ENCODE data around the gene PRRX2. TPM values are rescaled to one million over a fixed set of nuclear protein-coding genes. Genes with fewer than 3 reads are reported as not detected.
A peak's percentile ranks its signal among the peaks of the same experiment; 100 is the strongest.

Gene PRRX2
- total and polyA plus RNA-seq, 2 of the 13 experiments (the other 11 are each of a cell fraction or from before 2014, with no cell fraction given) = 0.05 TPM; not detected in 1

- TF ChIP-seq CREB1 (IDR thresholded peaks at IDR 0.05) (peak; percentile 60), CREB1 (CRISPR knock-in tag; IDR thresholded peaks at IDR 0.05) (no peak), RCOR2 (CRISPR knock-in tag; IDR thresholded peaks at IDR 0.05) (no peak)
- Histone ChIP-seq H3K79me2 (ENCODE audit: insufficient read depth, low read length) (no peaks in the 10 kb centered on the region), H2AFZ (ENCODE audit: low read length) (no peak overlapping the region), H3K4me1 (ENCODE audit: insufficient read depth, low read length) (peaks cover 6% of the 10 kb centered on the region), H4K20me1 (ENCODE audit: insufficient read depth, low read length) (no peaks in the 10 kb centered on the region), H3K4me2 (ENCODE audit: low read depth, low read length) (no peak overlapping the region), H3K36me3 (replicated peaks in 1 of 2; ENCODE audit: control insufficient read depth in 1 of 2, insufficient read depth in 2 of 2, low read length in 2 of 2) (no peaks in the 10 kb centered on the region), H3K9me3 (ENCODE audit: low read length) (no peaks in the 10 kb centered on the region), H3K9ac (ENCODE audit: insufficient read depth, low read depth, low read length) (no peak overlapping the region), H3K27ac (ENCODE audit: extremely low read length, insufficient read depth, low read length) (no peak overlapping the region), H3K27me3 (ENCODE audit: control insufficient read depth in 1 of 2, insufficient read depth in 2 of 2, low read length in 2 of 2) (peaks cover 19 to 83% of the 10 kb centered on the region in 2 experiments; a peak in 4 of 5 replicates), H3K4me3 (replicated peaks in 1 of 3; ENCODE audit: insufficient read depth in 1 of 3, low read depth in 2 of 3, low read length in 3 of 3) (no peak overlapping the region)
- in situ Hi-C loops (cut with HindIII; ENCODE audit: extremely low pct_ligation_motif_present, low pct_unique_long_range_greater_than_20kb) (no loop called here), intact Hi-C loops (cut with micrococcal nuclease; ENCODE audit: unreplicated experiment) (no loop called here)
- DNase-seq (ENCODE audit: low spot score) = no peak
- FAIRE-seq = no peak
- no peak; the same call in 2 of the 3 replicates for ATAC-seq
- ChIA-PET CTCF (ENCODE audit: low intra/inter-chr PET ratio, low total read pairs) (no interaction called here), POLR2A (no interaction called here)
- 17% methylated on average over 5 of the region's 17 CpGs for WGBS (ENCODE audit: low lambda C conversion rate)
- BruUV-seq (replicated peaks) = no TSS peak
Observed at GRCh38 chr9:129698254-129698757, 32.9 kb downstream of the PRRX2 start.

DNA sequence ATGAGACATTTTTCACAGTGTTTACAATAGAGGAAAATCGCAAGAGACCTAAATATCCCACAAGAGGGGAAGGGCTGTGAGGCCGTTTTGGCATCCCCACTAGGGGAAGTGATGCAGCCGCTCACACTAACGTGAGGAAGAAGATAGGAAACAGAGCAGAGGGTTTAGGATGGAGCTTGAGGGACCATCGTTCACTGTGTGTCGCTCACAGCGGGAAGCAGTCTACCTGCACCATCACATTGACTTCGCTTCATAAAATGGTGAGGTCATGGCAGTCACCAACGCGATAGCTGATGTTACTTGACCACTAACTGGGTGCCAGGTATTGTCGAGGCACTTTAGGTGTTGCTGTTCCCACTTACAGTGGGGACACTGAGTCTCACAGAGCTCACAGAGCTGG lies 35.6 kb downstream of the PRRX2 start:
- CTCF ChIA-PET (ENCODE audit: low intra/inter-chr PET ratio, low total read pairs) = no interaction called here
- intact Hi-C loops (cut with micrococcal nuclease; ENCODE audit: unreplicated experiment) (no loop called here), in situ Hi-C loops (cut with HindIII; ENCODE audit: extremely low pct_ligation_motif_present, low pct_unique_long_range_greater_than_20kb) (no loop called here)
- POLR2A ChIA-PET = no interaction called here
- no peaks in the 10 kb centered on the region for H3K9me3 ChIP-seq (ENCODE audit: low read length)
- H3K4me2 ChIP-seq (ENCODE audit: low read depth, low read length) = no peak overlapping the region
- no peaks in the 10 kb centered on the region for H4K20me1 ChIP-seq (ENCODE audit: insufficient read depth, low read length)
- no peaks in the 10 kb centered on the region for H3K36me3 ChIP-seq (replicated peaks in 1 of 2; ENCODE audit: control insufficient read depth in 1 of 2, insufficient read depth in 2 of 2, low read length in 2 of 2)
- H3K4me3 ChIP-seq (replicated peaks in 1 of 3; ENCODE audit: insufficient read depth in 1 of 3, low read depth in 2 of 3, low read length in 3 of 3) = no peak overlapping the region
- no peak overlapping the region for H3K27ac ChIP-seq (ENCODE audit: extremely low read length, insufficient read depth, low read length)
- peaks cover 6% of the 10 kb centered on the region for H3K4me1 ChIP-seq (ENCODE audit: insufficient read depth, low read length)
- ATAC-seq = no peak
- DNase-seq (ENCODE audit: low spot score) = no peak
- no peak overlapping the region for H3K9ac ChIP-seq (ENCODE audit: insufficient read depth, low read depth, low read length)
- no peaks in the 10 kb centered on the region for H3K79me2 ChIP-seq (ENCODE audit: insufficient read depth, low read length)
- WGBS (ENCODE audit: low lambda C conversion rate) = 32% methylated on average over 7 of the region's 11 CpGs
- H2AFZ ChIP-seq (ENCODE audit: low read length) = no peak overlapping the region
- FAIRE-seq = no peak
- no TSS peak for BruUV-seq (replicated peaks)
- H3K27me3 ChIP-seq (ENCODE audit: control insufficient read depth in 1 of 2, insufficient read depth in 2 of 2, low read length in 2 of 2) = peaks cover 20 to 69% of the 10 kb centered on the region in 2 experiments; a peak in 4 of 5 replicates
- no peak for TF ChIP-seq ZBTB2 (CRISPR knock-in tag; IDR thresholded peaks at IDR 0.05; ENCODE audit: low read depth)
- TF ChIP-seq ZNF225 (CRISPR knock-in tag; IDR thresholded peaks at IDR 0.05) = no peak
- TF ChIP-seq ETV5 (CRISPR knock-in tag; IDR thresholded peaks at IDR 0.05; ENCODE audit: borderline replicate concordance) = no peak
- TF ChIP-seq GATA4 (IDR thresholded peaks at IDR 0.05; ENCODE audit: borderline replicate concordance, low read depth) = no peak
- TF ChIP-seq ZNF883 (CRISPR knock-in tag; IDR thresholded peaks at IDR 0.05; ENCODE audit: not compliant biosample characterization) = no peak
- no peak for TF ChIP-seq ZBTB21 (CRISPR knock-in tag; IDR thresholded peaks at IDR 0.05)
- TF ChIP-seq ZNF704 (CRISPR knock-in tag; IDR thresholded peaks at IDR 0.05; ENCODE audit: borderline replicate concordance) = no peak
- TF ChIP-seq KDM5A (IDR thresholded peaks at IDR 0.05; ENCODE audit: borderline replicate concordance, low read length) = no peak
- TF ChIP-seq SP140L (CRISPR knock-in tag; IDR thresholded peaks at IDR 0.05; ENCODE audit: borderline replicate concordance) = no peak
- TF ChIP-seq PBX3 (CRISPR knock-in tag; IDR thresholded peaks at IDR 0.05; ENCODE audit: borderline replicate concordance) = no peak
- no peak for TF ChIP-seq ZBTB44 (CRISPR knock-in tag; IDR thresholded peaks at IDR 0.05)

Data from HepG2 (cell line).